HL-60 (cell line): ENCODE measurements around the gene TSPAN18.

Source experiments
- CTCF ChIP-seq: IDR thresholded peaks from one replicate; pipeline ENCODE4 v1.5.1; 2011; ENCODE audit warnings: low read length, control low read depth, inconsistent platforms; ENCODE audit not compliant: insufficient read depth
- GABPA ChIP-seq: IDR thresholded peaks from 2 replicates; pipeline ENCODE4 v1.6.1; 2012; ENCODE audit warnings: low read depth
- POLR2AphosphoS5 ChIP-seq: IDR thresholded peaks from 2 replicates; pipeline ENCODE4 v1.6.1; 2012; ENCODE audit warnings: low read depth
- REST ChIP-seq: IDR thresholded peaks from 2 replicates; pipeline ENCODE4 v1.6.1; 2012; ENCODE audit warnings: low read depth; ENCODE audit not compliant: insufficient replicate concordance

DNA sequence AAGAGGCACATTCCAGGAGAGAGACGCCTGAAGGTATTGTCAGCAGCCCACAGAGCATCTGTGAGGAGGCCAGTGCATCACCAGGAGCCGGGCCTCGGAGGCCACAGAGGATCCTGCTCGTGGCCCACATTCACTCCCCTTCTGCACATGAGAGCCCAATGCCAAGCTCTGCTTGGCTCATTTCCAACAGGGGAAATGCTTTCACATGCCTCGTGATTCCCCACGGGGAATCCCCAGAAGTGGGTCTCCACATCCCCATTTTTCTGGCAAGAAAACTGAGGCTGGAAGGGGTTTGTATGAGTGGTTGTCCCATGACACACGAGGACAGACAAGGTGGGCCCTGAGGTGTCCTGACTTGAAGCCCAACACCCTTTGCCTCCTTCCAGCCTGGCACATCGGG is 189.6 kb downstream of the TSPAN18 start:
- TF ChIP-seq CTCF (no peak), REST (no peak), POLR2AphosphoS5 (no peak), GABPA (no peak)
